HepG2 (cell line): ENCODE results near the gene NFKBIZ. TPM values are rescaled to one million over a fixed set of nuclear protein-coding genes. Genes with fewer than 3 reads are reported as not detected.
A peak's percentile ranks its signal among the peaks of the same experiment; 100 is the strongest.

Experiments
- ATAC-seq: fragments of 200-7000 bp; cut with Tn5 transposase; 3 replicates; pipeline ENCODE4 v1.9.1; 2020; ENCODE audit warnings: mild to moderate bottlenecking, moderate library complexity
- BruUV-seq: library from RNA; stranded (reverse); fragments of 400-500 nt; replicated peaks from 2 replicates; lab custom pipeline; 2021; lab: Mats Ljungman, UMichigan
- CTCF ChIA-PET: fragments of 300-600 bp; formaldehyde crosslinking; extraction: SDS; loops from one replicate; lab custom pipeline; 2021; ENCODE audit warnings: low total read pairs, inconsistent platforms, low intra/inter-chr PET ratio; lab: Yijun Ruan, JAX
- POLR2A ChIA-PET: fragments of 350-600 bp; sonication (Branson Sonifier 250); formaldehyde crosslinking; loops from one replicate; lab custom pipeline; 2020; ENCODE audit warnings: antibody characterized with exemption, inconsistent platforms; lab: Yijun Ruan, JAX
- DNase-seq: peaks from one replicate; pipeline ENCODE4 v3.0.0-alpha.2; 2015; ENCODE audit warnings: low spot score
- FAIRE-seq: peaks from 3 replicates; lab custom pipeline; 2011; peaks lifted over from hg19 to GRCh38; lab: Jason Lieb, UNC
- H2AFZ ChIP-seq: one replicate; pipeline ENCODE4 v1.6.1; 2011; ENCODE audit warnings: low read length, inconsistent platforms
- H3K27ac ChIP-seq: fragments of 300-600 bp; 3 replicates; pipeline ENCODE4 v1.8.0; 2011; ENCODE audit warnings: mixed run types, mild to moderate bottlenecking, mixed read lengths, low read length, inconsistent platforms; ENCODE audit not compliant: insufficient read depth; ENCODE audit errors: extremely low read length
- H3K27me3 ChIP-seq, 2 experiments: fragments of 200-600 bp in 1 of 2; 2 replicates in 1 of 2; 3 replicates in 1 of 2; pipeline versions ENCODE4 v1.6.0 to v1.8.0; 2011; ENCODE audit warnings: low read length in 2 of 2, mild to moderate bottlenecking in 2 of 2, moderate library complexity in 2 of 2, inconsistent platforms in 1 of 2; ENCODE audit not compliant: insufficient read depth in 2 of 2, control insufficient read depth in 1 of 2
- H3K36me3 ChIP-seq, 2 experiments: fragments of 200-600 bp in 1 of 2; replicated peaks in 1 of 2; 2 replicates in 1 of 2; 3 replicates in 1 of 2; pipeline versions ENCODE4 v1.5.1 to v1.8.0; 2011; ENCODE audit warnings: low read length in 2 of 2, inconsistent platforms in 1 of 2; ENCODE audit not compliant: insufficient read depth in 2 of 2, control insufficient read depth in 1 of 2
- H3K4me1 ChIP-seq: 2 replicates; pipeline ENCODE4 v1.5.1; 2012; ENCODE audit warnings: low read length, inconsistent platforms; ENCODE audit not compliant: insufficient read depth
- H3K4me2 ChIP-seq: 2 replicates; pipeline ENCODE4 v1.6.0; 2011; ENCODE audit warnings: low read depth, low read length, inconsistent platforms
- H3K4me3 ChIP-seq, 3 experiments: fragments of 200-600 bp in 1 of 3; sonication (generic), shearing (Covaris generic) in 1 of 3; replicated peaks in 1 of 3; 2 replicates each; pipeline ENCODE4 v1.5.1; 2011 to 2016; ENCODE audit warnings: low read length in 3 of 3, inconsistent platforms in 2 of 3, low read depth in 2 of 3, mild to moderate bottlenecking in 2 of 3, control low read depth in 1 of 3, mixed read lengths in 1 of 3; ENCODE audit not compliant: insufficient read depth in 1 of 3
- H3K79me2 ChIP-seq: one replicate; pipeline ENCODE4 v1.6.1; 2011; ENCODE audit warnings: low read length, inconsistent platforms; ENCODE audit not compliant: insufficient read depth
- H3K9ac ChIP-seq: 2 replicates; pipeline ENCODE4 v1.6.0; 2011; ENCODE audit warnings: mild to moderate bottlenecking, low read depth, low read length, inconsistent platforms; ENCODE audit not compliant: insufficient read depth
- H3K9me3 ChIP-seq: 2 replicates; pipeline ENCODE4 v1.5.1; 2012; ENCODE audit warnings: mild to moderate bottlenecking, low read length
- H4K20me1 ChIP-seq: 2 replicates; pipeline ENCODE4 v1.6.0; 2011; ENCODE audit warnings: inconsistent platforms, mild to moderate bottlenecking, low read length, moderate library complexity; ENCODE audit not compliant: insufficient read depth
- AKAP8 ChIP-seq: sonication (generic); formaldehyde crosslinking; IDR thresholded peaks from 2 replicates; pipeline ENCODE4 v1.5.1; 2020; ENCODE audit warnings: mild to moderate bottlenecking, missing genetic modification reagents
- HNRNPLL ChIP-seq: fragments of 200-400 bp; formaldehyde crosslinking; IDR thresholded peaks from 2 replicates; pipeline ENCODE4 v1.6.1; 2017; ENCODE audit warnings: mild to moderate bottlenecking, low read depth, low read length; ENCODE audit not compliant: poor library complexity, severe bottlenecking
- KLF11 ChIP-seq: IDR thresholded peaks from 2 replicates; pipeline ENCODE4 v1.6.1; 2016; ENCODE audit warnings: missing compliant biosample characterization
- KLF6 ChIP-seq: IDR thresholded peaks from 2 replicates; pipeline ENCODE4 v1.8.0; 2016; ENCODE audit warnings: missing biosample characterization, missing genetic modification reagents
- NCOA5 ChIP-seq: sonication (generic); formaldehyde crosslinking; IDR thresholded peaks from 2 replicates; pipeline ENCODE4 v1.4.0; 2020; ENCODE audit warnings: missing genetic modification reagents
- NPAS2 ChIP-seq: sonication (generic); formaldehyde crosslinking; IDR thresholded peaks from 2 replicates; pipeline ENCODE4 v1.8.0; 2022; ENCODE audit warnings: mild to moderate bottlenecking, missing genetic modification reagents, borderline replicate concordance
- NR2F2 ChIP-seq: IDR thresholded peaks from 2 replicates; pipeline ENCODE4 v1.6.1; 2012; ENCODE audit warnings: low read depth, inconsistent platforms, borderline replicate concordance
- RAD21 ChIP-seq: fragments of 450-650 bp; formaldehyde crosslinking; IDR thresholded peaks from 2 replicates; pipeline ENCODE4 v1.5.0; 2020; ENCODE audit warnings: mild to moderate bottlenecking
- ZBTB42 ChIP-seq: sonication (generic); formaldehyde crosslinking; IDR thresholded peaks from 2 replicates; pipeline ENCODE4 v1.5.0; 2020; ENCODE audit warnings: mild to moderate bottlenecking, missing genetic modification reagents
- ZC3H4 ChIP-seq: sonication (generic); formaldehyde crosslinking; IDR thresholded peaks from 2 replicates; pipeline ENCODE4 v1.4.0; 2020; ENCODE audit warnings: missing genetic modification reagents, borderline replicate concordance
- ZEB1 ChIP-seq: IDR thresholded peaks from 2 replicates; pipeline ENCODE4 v1.6.1; 2012; ENCODE audit warnings: mild to moderate bottlenecking, low read depth, inconsistent platforms; ENCODE audit not compliant: insufficient replicate concordance
- ZFYVE20 ChIP-seq: sonication (generic); formaldehyde crosslinking; IDR thresholded peaks from 2 replicates; pipeline ENCODE4 v1.8.0; 2023; ENCODE audit warnings: low read depth, mild to moderate bottlenecking, moderate library complexity, missing genetic modification reagents, borderline replicate concordance
- ZMAT3 ChIP-seq: sonication (generic); formaldehyde crosslinking; conservative IDR thresholded peaks from 2 replicates; pipeline ENCODE4 v1.7.0; 2021; ENCODE audit warnings: missing genetic modification reagents
- ZNF256 ChIP-seq: sonication (generic); formaldehyde crosslinking; conservative IDR thresholded peaks from 2 replicates; pipeline ENCODE4 v1.4.0; 2020; ENCODE audit warnings: missing genetic modification reagents
- ZNF720 ChIP-seq: sonication (generic); formaldehyde crosslinking; IDR thresholded peaks from 2 replicates; pipeline ENCODE4 v1.4.0; 2020; ENCODE audit warnings: missing genetic modification reagents
- ZNF883 ChIP-seq: sonication (generic); formaldehyde crosslinking; IDR thresholded peaks from 2 replicates; pipeline ENCODE4 v1.5.1; 2020; ENCODE audit warnings: mild to moderate bottlenecking, missing genetic modification reagents; ENCODE audit errors: not compliant biosample characterization
- ZSCAN9 ChIP-seq: IDR thresholded peaks from 2 replicates; pipeline ENCODE4 v1.6.1; 2016; ENCODE audit warnings: borderline replicate concordance
- WGBS: methylation state at CpG from one replicate; pipeline ENCODE4 v1.1.6; 2017; ENCODE audit warnings: low lambda C conversion rate; 5-methylcytosine and 5-hydroxymethylcytosine counted together
- in situ Hi-C: cut with HindIII; loops from 2 replicates; pipeline ENCODE4 v1.10.0; 2017; ENCODE audit warnings: low pct_unique_long_range_greater_than_20kb; ENCODE audit not compliant: extremely low pct_ligation_motif_present
- intact Hi-C: fragments of 100-400 bp; cut with micrococcal nuclease; formaldehyde crosslinking; loops from one replicate; pipeline ENCODE4 v1.10.0; 2022; ENCODE audit not compliant: unreplicated experiment
- polyA plus RNA-seq, 8 experiments: library from polyadenylated mRNA; depleted of rRNA in 3 of 8; stranded (reverse) in 7 of 8; unstranded in 1 of 8; fragments of >200 nt; fragmentation: Illumina TruSeq in 4 of 8; extraction: Trizol in 4 of 8; gene quantifications; 2 replicates each; pipeline versions ENCODE4 v1.2.1 to v1.2.3, GENCODE V29; 2011 to 2016; ENCODE audit warnings: low read depth in 4 of 8, missing spikeins in 1 of 8, mixed read lengths in 1 of 8; ENCODE audit not compliant: insufficient read depth in 1 of 8
- total RNA-seq, 5 experiments: library from RNA; depleted of rRNA; stranded (reverse); fragments of >200 nt; fragmentation: Illumina TruSeq; extraction: Trizol; gene quantifications; 2 replicates each; pipeline ENCODE4 v1.2.3, GENCODE V29; 2016; ENCODE audit warnings: low read depth in 1 of 5
- TF ChIP-seq, protein P1 (sequence below): sonication (generic); formaldehyde crosslinking; IDR thresholded peaks from 2 replicates; pipeline ENCODE4 v1.9.0; 2021; ENCODE audit warnings: missing genetic modification reagents, mild to moderate bottlenecking, borderline replicate concordance
- TF ChIP-seq, protein P2 (sequence below): IDR thresholded peaks from 2 replicates; pipeline ENCODE4 v1.6.1; 2016
- TF ChIP-seq, protein P3 (sequence below): conservative IDR thresholded peaks from 2 replicates; pipeline ENCODE4 v1.6.1; 2018; ENCODE audit warnings: missing genetic modification reagents
- TF ChIP-seq, protein P4 (sequence below): sonication (generic); formaldehyde crosslinking; IDR thresholded peaks from 2 replicates; pipeline ENCODE4 v1.4.0; 2020; ENCODE audit warnings: missing genetic modification reagents; ENCODE audit errors: not compliant biosample characterization

The NFKBIZ gene
- total and polyA plus RNA-seq, 2 of the 13 experiments (the other 11 are each of a cell fraction or from before 2014, with no cell fraction given): 25.9 to 60.6 TPM

DNA sequence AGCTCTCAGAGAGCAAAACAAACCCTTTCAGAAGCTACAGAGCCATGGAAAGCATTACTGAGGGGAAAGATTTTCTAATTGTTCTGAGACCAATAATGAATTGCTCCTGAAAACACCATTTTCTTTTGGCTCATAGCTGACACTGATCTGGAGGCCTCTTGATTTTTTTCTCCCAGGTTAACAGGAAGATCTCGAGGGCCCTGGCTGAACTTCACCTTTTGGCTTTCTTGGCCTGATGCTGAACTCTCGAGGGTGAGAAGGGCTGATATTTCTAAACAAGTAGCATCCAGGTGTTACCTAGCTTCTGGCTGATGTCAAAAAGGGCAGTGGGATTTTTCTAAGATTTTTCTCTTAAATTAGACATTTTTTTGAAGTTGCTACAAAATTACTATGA, 19.9 kb upstream of the NFKBIZ start:
- WGBS: 90% methylated on average over 2 of the region's 2 CpGs

DNA sequence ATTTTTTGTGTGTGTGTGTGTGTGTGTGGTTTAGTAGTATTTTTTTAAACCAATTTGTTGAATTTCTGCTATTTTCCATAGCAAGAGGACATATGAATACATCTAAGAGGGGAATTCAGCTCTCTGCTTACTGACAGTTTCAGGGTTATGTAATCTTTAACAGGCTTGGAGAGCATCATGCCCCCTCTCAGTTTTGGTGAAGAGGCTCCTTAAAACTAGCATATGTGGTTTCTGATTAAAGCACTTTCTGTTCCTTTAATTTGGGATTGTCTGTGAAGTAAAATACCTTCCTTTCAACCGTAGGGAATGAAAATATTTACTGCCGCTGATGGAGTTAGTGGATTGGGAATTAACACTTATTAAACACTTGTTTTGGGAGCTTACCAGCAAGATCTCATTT, 19.4 kb upstream of the NFKBIZ start:
- Histone ChIP-seq H3K9ac (no peak overlapping the region), H3K9me3 (no peaks in the 10 kb centered on the region), H3K27me3 (no peaks in the 10 kb centered on the region), H3K4me3 (no peak overlapping the region), H4K20me1 (no peaks in the 10 kb centered on the region), H3K4me2 (no peak overlapping the region), H3K79me2 (no peaks in the 10 kb centered on the region), H3K4me1 (peaks cover 35% of the 10 kb centered on the region), H3K27ac (no peak overlapping the region), H3K36me3 (no peaks in the 10 kb centered on the region), H2AFZ (no peak overlapping the region)
- 97% methylated on average over 2 of the region's 2 CpGs for WGBS
- ATAC-seq (no peak), DNase-seq (no peak), FAIRE-seq (no peak)
- POLR2A ChIA-PET: interaction anchor here (2.1 kb wide), 1 partner anchor 19 kb away, joined by 8 read pairs; the partner anchor contains the start of gene NFKBIZ
- in situ Hi-C loops: no loop called here
- CTCF ChIA-PET: no interaction called here
- no TSS peak for BruUV-seq
- intact Hi-C loops: no loop called here
- TF ChIP-seq NR2F2: no peak
- no peak for TF ChIP-seq ZNF256 (CRISPR knock-in tag)
- TF ChIP-seq RAD21 (CRISPR knock-in tag): no peak
- TF ChIP-seq, protein P1, sequence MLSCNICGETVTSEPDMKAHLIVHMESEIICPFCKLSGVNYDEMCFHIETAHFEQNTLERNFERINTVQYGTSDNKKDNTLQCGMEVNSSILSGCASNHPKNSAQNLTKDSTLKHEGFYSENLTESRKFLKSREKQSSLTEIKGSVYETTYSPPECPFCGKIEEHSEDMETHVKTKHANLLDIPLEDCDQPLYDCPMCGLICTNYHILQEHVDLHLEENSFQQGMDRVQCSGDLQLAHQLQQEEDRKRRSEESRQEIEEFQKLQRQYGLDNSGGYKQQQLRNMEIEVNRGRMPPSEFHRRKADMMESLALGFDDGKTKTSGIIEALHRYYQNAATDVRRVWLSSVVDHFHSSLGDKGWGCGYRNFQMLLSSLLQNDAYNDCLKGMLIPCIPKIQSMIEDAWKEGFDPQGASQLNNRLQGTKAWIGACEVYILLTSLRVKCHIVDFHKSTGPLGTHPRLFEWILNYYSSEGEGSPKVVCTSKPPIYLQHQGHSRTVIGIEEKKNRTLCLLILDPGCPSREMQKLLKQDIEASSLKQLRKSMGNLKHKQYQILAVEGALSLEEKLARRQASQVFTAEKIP: no peak
- TF ChIP-seq NPAS2: no peak
- TF ChIP-seq KLF6 (CRISPR knock-in tag): no peak
- TF ChIP-seq, protein P2, sequence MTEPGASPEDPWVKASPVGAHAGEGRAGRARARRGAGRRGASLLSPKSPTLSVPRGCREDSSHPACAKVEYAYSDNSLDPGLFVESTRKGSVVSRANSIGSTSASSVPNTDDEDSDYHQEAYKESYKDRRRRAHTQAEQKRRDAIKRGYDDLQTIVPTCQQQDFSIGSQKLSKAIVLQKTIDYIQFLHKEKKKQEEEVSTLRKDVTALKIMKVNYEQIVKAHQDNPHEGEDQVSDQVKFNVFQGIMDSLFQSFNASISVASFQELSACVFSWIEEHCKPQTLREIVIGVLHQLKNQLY (CRISPR knock-in tag): no peak
- TF ChIP-seq, protein P3, sequence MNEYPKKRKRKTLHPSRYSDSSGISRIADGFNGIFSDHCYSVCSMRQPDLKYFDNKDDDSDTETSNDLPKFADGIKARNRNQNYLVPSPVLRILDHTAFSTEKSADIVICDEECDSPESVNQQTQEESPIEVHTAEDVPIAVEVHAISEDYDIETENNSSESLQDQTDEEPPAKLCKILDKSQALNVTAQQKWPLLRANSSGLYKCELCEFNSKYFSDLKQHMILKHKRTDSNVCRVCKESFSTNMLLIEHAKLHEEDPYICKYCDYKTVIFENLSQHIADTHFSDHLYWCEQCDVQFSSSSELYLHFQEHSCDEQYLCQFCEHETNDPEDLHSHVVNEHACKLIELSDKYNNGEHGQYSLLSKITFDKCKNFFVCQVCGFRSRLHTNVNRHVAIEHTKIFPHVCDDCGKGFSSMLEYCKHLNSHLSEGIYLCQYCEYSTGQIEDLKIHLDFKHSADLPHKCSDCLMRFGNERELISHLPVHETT: no peak
- no peak for TF ChIP-seq ZC3H4 (CRISPR knock-in tag)
- no peak for TF ChIP-seq NCOA5 (CRISPR knock-in tag)

More for the DNA sequence above, 19.9 kb upstream of the NFKBIZ start:
- H4K20me1 ChIP-seq: no peaks in the 10 kb centered on the region
- TF ChIP-seq ZNF720 (CRISPR knock-in tag) (no peak), AKAP8 (CRISPR knock-in tag) (no peak), HNRNPLL (no peak), KLF11 (CRISPR knock-in tag) (no peak), ZSCAN9 (CRISPR knock-in tag) (no peak), ZBTB42 (CRISPR knock-in tag) (no peak), ZEB1 (no peak), ZNF883 (no peak), ZMAT3 (CRISPR knock-in tag) (no peak), ZFYVE20 (no peak)
- TF ChIP-seq, protein P4, sequence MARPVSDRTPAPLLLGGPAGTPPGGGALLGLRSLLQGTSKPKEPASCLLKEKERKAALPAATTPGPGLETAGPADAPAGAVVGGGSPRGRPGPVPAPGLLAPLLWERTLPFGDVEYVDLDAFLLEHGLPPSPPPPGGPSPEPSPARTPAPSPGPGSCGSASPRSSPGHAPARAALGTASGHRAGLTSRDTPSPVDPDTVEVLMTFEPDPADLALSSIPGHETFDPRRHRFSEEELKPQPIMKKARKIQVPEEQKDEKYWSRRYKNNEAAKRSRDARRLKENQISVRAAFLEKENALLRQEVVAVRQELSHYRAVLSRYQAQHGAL (CRISPR knock-in tag): no peak
- TF ChIP-seq, all 625 proteins: peak for 0
- in situ Hi-C loops: no loop called here
- H2AFZ ChIP-seq: no peak overlapping the region
- H3K36me3 ChIP-seq: no peaks in the 10 kb centered on the region
- no peak overlapping the region for H3K4me3 ChIP-seq
- ATAC-seq (no peak), DNase-seq (no peak), FAIRE-seq (no peak)
- intact Hi-C loops: no loop called here
- H3K9me3 ChIP-seq: no peaks in the 10 kb centered on the region
- H3K9ac ChIP-seq: no peak overlapping the region
- ChIA-PET POLR2A (interaction anchor here (2.1 kb wide), 1 partner anchor 19 kb away, joined by 8 read pairs; the partner anchor contains the start of gene NFKBIZ), CTCF (no interaction called here)
- H3K79me2 ChIP-seq: no peaks in the 10 kb centered on the region
- H3K4me2 ChIP-seq: 0 out of 2 replicates have a peak overlapping the region, but pooled peaks have one; percentile 83
- no peak overlapping the region for H3K27ac ChIP-seq
- BruUV-seq: no TSS peak
- H3K4me1 ChIP-seq: peaks cover 35% of the 10 kb centered on the region
- H3K27me3 ChIP-seq: no peaks in the 10 kb centered on the region
